ENCODE measurements around the gene ARPIN. TPM values are rescaled to one million over a fixed set of nuclear protein-coding genes. Genes with fewer than 3 reads are reported as not detected.

Gene ARPIN
- total RNA-seq = 9.6 and 14.0 TPM in 2 replicates

GRCh38 chr15:89912674-89913396, at the start of gene ARPIN:
TSS of gene ARPIN (minus strand) at chr15:89912952. CDS start at chr15:89912835, 117 bp downstream.

GRCh38 chr15:89893696-89894447, 18.9 kb downstream of the ARPIN start, which contains the start of gene AP3S2:
TSS of gene AP3S2 (minus strand) at chr15:89893994. CDS start at chr15:89893949, 45 bp downstream.

Small RNAs within 50 kb of the gene (small RNA-seq; reads per million reads assigned to genes)
- gene MIR5009 (ENCODE audit: low replicate concordance) (not detected), gene MIR5094 (ENCODE audit: low replicate concordance) (0.13 reads per million), gene RNU6-1111P (ENCODE audit: low replicate concordance) (not detected), gene RNU7-111P (ENCODE audit: low replicate concordance) (not detected)

Other genes starting within 250 kb of the ARPIN start
- not detected in 2 replicates for gene PLIN1, start 233.6 kb downstream of the ARPIN start, total RNA-seq
- gene PEX11A, start 222.2 kb downstream of the ARPIN start, total RNA-seq = 1.9 and 2.8 TPM in 2 replicates
- gene WDR93, start 222.1 kb downstream of the ARPIN start, total RNA-seq = under 0.01 TPM in 1 of 2 replicates, not detected in the other
- under 0.01 TPM in 1 of 2 replicates, not detected in the other for gene MESP1, start 161.7 kb downstream of the ARPIN start, total RNA-seq
- 0.29 TPM in 1 of 2 replicates, not detected in the other for gene MESP2, start 136.6 kb downstream of the ARPIN start, total RNA-seq
- gene ANPEP, start 98.1 kb downstream of the ARPIN start, total RNA-seq = 154 and 219 TPM in 2 replicates
- 57.7 and 83.8 TPM in 2 replicates for gene AP3S2, start 19.0 kb downstream of the ARPIN start, total RNA-seq
- gene ZNF710, start 88.4 kb upstream of the ARPIN start, total RNA-seq = 11.6 and 29.2 TPM in 2 replicates
- gene IDH2, start 189.5 kb upstream of the ARPIN start, total RNA-seq = 52.3 and 65.7 TPM in 2 replicates

Measured in placental pericyte (primary cell).